OCI-LY7 (cell line): ENCODE data around the gene ACAD8. TPM values are rescaled to one million over a fixed set of nuclear protein-coding genes. Genes with fewer than 3 reads are reported as not detected.

Experiments
- BruUV-seq: library from RNA; stranded (reverse); fragments of 400-500 nt; replicated peaks from 2 replicates; lab custom pipeline; 2021; lab: Mats Ljungman, UMichigan
- CTCF ChIA-PET: fragments of 300-600 bp; sonication (Branson Sonifier 250); formaldehyde crosslinking; loops from one replicate; lab custom pipeline; 2022; ENCODE audit warnings: antibody characterized with exemption; ENCODE audit not compliant: unreplicated experiment; lab: Charles Lee
- POLR2A ChIA-PET: fragments of 300-600 bp; sonication (Branson Sonifier 250); formaldehyde crosslinking; loops from one replicate; lab custom pipeline; 2022; ENCODE audit warnings: antibody characterized with exemption; lab: Charles Lee
- DNase-seq: peaks from one replicate; pipeline ENCODE4 v3.0.0-alpha.2; 2015; ENCODE audit warnings: low spot score
- H2AFZ ChIP-seq: fragments of 200-600 bp; sonication (generic), shearing (Covaris generic); 2 replicates; pipeline ENCODE4 v1.6.1; 2014; ENCODE audit warnings: mild to moderate bottlenecking, antibody characterized with exemption, low read length, moderate library complexity
- H3K27ac ChIP-seq: fragments of 200-600 bp; sonication (generic); 2 replicates; pipeline ENCODE4 v1.5.1; 2014; ENCODE audit warnings: mixed run types, low read depth, mild to moderate bottlenecking, moderate library complexity, low read length, inconsistent platforms; ENCODE audit not compliant: poor library complexity, severe bottlenecking
- H3K36me3 ChIP-seq: fragments of 200-600 bp; sonication (generic); 2 replicates; pipeline ENCODE4 v1.6.1; 2014; ENCODE audit warnings: mild to moderate bottlenecking, antibody characterized with exemption, low read length, moderate library complexity, mixed read lengths; ENCODE audit not compliant: insufficient read depth
- H3K4me1 ChIP-seq: fragments of 200-600 bp; sonication (generic); 2 replicates; pipeline ENCODE4 v1.5.1; 2014; ENCODE audit warnings: mild to moderate bottlenecking, low read length; ENCODE audit not compliant: insufficient read depth, poor library complexity, severe bottlenecking
- H3K4me2 ChIP-seq: fragments of 200-600 bp; sonication (generic); 2 replicates; pipeline ENCODE4 v1.6.1; 2014; ENCODE audit warnings: mild to moderate bottlenecking, low read length
- H3K4me3 ChIP-seq: fragments of 200-600 bp; sonication (generic); 2 replicates; pipeline ENCODE4 v1.5.1; 2014; ENCODE audit warnings: mild to moderate bottlenecking, low read depth, low read length; ENCODE audit not compliant: poor library complexity, severe bottlenecking
- H3K79me2 ChIP-seq: fragments of 200-600 bp; sonication (generic); 2 replicates; pipeline ENCODE4 v1.6.1; 2016; ENCODE audit warnings: low read depth, mild to moderate bottlenecking, low read length, moderate library complexity, mixed read lengths; ENCODE audit not compliant: insufficient read depth
- H3K9me2 ChIP-seq: fragments of 200-600 bp; sonication (generic); 2 replicates; pipeline ENCODE4 v1.6.1; 2016; ENCODE audit warnings: mild to moderate bottlenecking, low read length, mixed read lengths; ENCODE audit not compliant: insufficient read depth
- H3K9me3 ChIP-seq: fragments of 200-600 bp; sonication (generic); 2 replicates; pipeline ENCODE4 v1.6.1; 2014; ENCODE audit warnings: mild to moderate bottlenecking, mixed run types, low read length, mixed read lengths
- H4K20me1 ChIP-seq: fragments of 200-600 bp; sonication (generic); 2 replicates; pipeline ENCODE4 v1.6.1; 2014; ENCODE audit warnings: mild to moderate bottlenecking, antibody characterized with exemption, low read length, moderate library complexity, mixed read lengths; ENCODE audit not compliant: insufficient read depth
- CTCF ChIP-seq: fragments of 200-600 bp; sonication (generic); conservative IDR thresholded peaks from 2 replicates; pipeline ENCODE4 v1.5.1; 2014; ENCODE audit warnings: mild to moderate bottlenecking, antibody characterized with exemption, low read length, moderate library complexity, mixed read lengths
- EZH2phosphoT487 ChIP-seq: fragments of 200-600 bp; sonication (generic); IDR thresholded peaks from 2 replicates; pipeline ENCODE4 v1.6.1; 2018; ENCODE audit warnings: low read depth, borderline replicate concordance, mild to moderate bottlenecking, mixed run types, antibody characterized with exemption, low read length, moderate library complexity, mixed read lengths
- intact Hi-C: fragments of 100-400 bp; cut with micrococcal nuclease; formaldehyde crosslinking; loops from one replicate; pipeline ENCODE4 v1.10.0; 2022; ENCODE audit not compliant: unreplicated experiment
- total RNA-seq, 2 experiments: library from RNA; depleted of rRNA in 1 of 2; stranded (reverse); fragments of >200 nt in 1 of 2; shearing (Covaris generic) in 1 of 2; gene quantifications; 2 replicates each; pipeline ENCODE4 v1.2.3, GENCODE V29; 2014 to 2022

Gene ACAD8
- total RNA-seq, 2 experiments from 2014 or later: 24.7 to 29.7 TPM

GRCh38 chr11:134206185-134206584, 47.2 kb upstream of the ACAD8 start:
- POLR2A ChIA-PET: interaction anchor here (1.4 kb wide), 1 partner anchor 18 kb away, joined by 3 read pairs; the partner anchor contains the start of genes NCAPD3 and VPS26B
- TF ChIP-seq CTCF: no peak
- TF ChIP-seq EZH2phosphoT487: no peak

GRCh38 chr11:134207538-134208239, 45.7 kb upstream of the ACAD8 start:
- Histone ChIP-seq H3K4me3 (no peak overlapping the region), H3K9me2 (no peaks in the 10 kb centered on the region), H3K4me2 (no peak overlapping the region), H3K79me2 (peaks cover 29% of the 10 kb centered on the region), H2AFZ (no peak overlapping the region), H3K4me1 (no peaks in the 10 kb centered on the region), H3K27ac (no peak overlapping the region), H3K9me3 (no peaks in the 10 kb centered on the region), H4K20me1 (peaks cover 27% of the 10 kb centered on the region; the same call in 1 of the 2 replicates), H3K36me3 (peaks cover 99% of the 10 kb centered on the region)
- BruUV-seq: no TSS peak
- TF ChIP-seq CTCF: peak; percentile 81
- no peak for TF ChIP-seq EZH2phosphoT487
- intact Hi-C loops: loop anchor here (1.0 kb wide), 1 partner anchor 37 kb away; no protein-coding TSS in a partner anchor
- POLR2A ChIA-PET: interaction anchor here (0.6 to 1.4 kb wide), 4 partner anchors 13 to 44 kb away, joined by 3 to 6 read pairs (median 4); partner anchors contain the start of genes NCAPD3 and VPS26B
- CTCF ChIA-PET: no interaction called here
- peak; percentile 46 for DNase-seq

More at GRCh38 chr11:134206185-134206584, 47.2 kb upstream of the ACAD8 start:
- H3K4me1 ChIP-seq: no peaks in the 10 kb centered on the region
- no peak for DNase-seq
- no peak overlapping the region for H3K4me2 ChIP-seq
- H2AFZ ChIP-seq: no peak overlapping the region
- no peak overlapping the region for H3K4me3 ChIP-seq
- peaks cover 99% of the 10 kb centered on the region for H3K36me3 ChIP-seq
- intact Hi-C loops: no loop called here
- H3K9me2 ChIP-seq: no peaks in the 10 kb centered on the region
- CTCF ChIA-PET: no interaction called here
- H4K20me1 ChIP-seq: peaks cover 19% of the 10 kb centered on the region; the same call in 1 of the 2 replicates
- no TSS peak for BruUV-seq
- H3K27ac ChIP-seq: no peak overlapping the region
- peaks cover 14% of the 10 kb centered on the region for H3K79me2 ChIP-seq
- no peaks in the 10 kb centered on the region for H3K9me3 ChIP-seq

GRCh38 chr11:134215836-134216235, 37.5 kb upstream of the ACAD8 start:
- H2AFZ ChIP-seq: no peak overlapping the region
- ChIA-PET POLR2A (no interaction called here), CTCF (no interaction called here)
- TF ChIP-seq EZH2phosphoT487 (no peak), CTCF (no peak)
- no peaks in the 10 kb centered on the region for H3K9me2 ChIP-seq
- H4K20me1 ChIP-seq: peaks cover 35% of the 10 kb centered on the region
- no TSS peak for BruUV-seq
- intact Hi-C loops: no loop called here
- no peak for DNase-seq
- no peak overlapping the region for H3K4me3 ChIP-seq
- H3K4me2 ChIP-seq: no peak overlapping the region
- H3K79me2 ChIP-seq: peaks cover 94% of the 10 kb centered on the region
- no peak overlapping the region for H3K27ac ChIP-seq
- H3K4me1 ChIP-seq: peaks cover 6% of the 10 kb centered on the region
- no peaks in the 10 kb centered on the region for H3K9me3 ChIP-seq
- H3K36me3 ChIP-seq: peaks cover 98% of the 10 kb centered on the region
